Erythroblast (primary cell): ENCODE data around the gene RAB11FIP4.

Experiments used
- GATA1 ChIP-seq: IDR thresholded peaks from 2 replicates; pipeline ENCODE4 v1.6.1; 2011; ENCODE audit warnings: low read depth, mild to moderate bottlenecking, control low read depth, low read length, moderate library complexity
- POLR2A ChIP-seq: IDR thresholded peaks from 2 replicates; pipeline ENCODE4 v1.6.1; 2011; ENCODE audit warnings: mild to moderate bottlenecking, low read length

DNA sequence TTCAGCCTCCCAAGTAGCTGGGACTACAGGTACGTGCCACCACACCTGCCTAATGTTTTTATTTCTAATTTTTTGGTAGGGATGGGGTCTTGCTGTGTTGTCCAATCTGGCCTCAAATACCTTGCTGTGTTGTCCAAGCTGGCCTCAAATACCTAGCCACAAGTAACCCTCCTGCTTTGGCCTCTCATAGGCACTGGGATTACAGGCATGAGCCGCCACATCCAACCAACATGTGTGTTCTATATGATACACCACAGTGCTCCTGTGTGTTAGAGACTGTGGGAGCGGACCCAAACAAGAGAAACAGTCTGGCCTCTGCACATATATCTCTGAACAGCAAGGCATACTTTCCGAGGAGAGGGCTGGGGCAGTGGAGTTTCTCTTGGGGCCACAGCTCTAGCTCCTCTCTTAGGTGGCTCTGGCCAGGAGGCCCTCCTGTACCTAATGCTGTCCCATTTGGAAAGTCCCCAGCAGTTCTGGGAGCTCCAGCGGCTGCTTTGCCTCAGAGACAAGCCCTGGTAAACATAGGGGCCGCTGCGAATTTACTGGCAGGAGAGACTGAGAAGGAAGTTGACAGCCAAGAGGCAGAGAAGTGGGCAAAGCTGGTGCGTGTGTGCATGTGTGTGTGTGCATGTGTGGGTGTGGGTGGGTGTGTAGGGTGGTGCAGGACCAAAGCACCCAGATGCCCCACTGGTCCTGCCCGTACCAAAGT is 95.0 kb downstream of the RAB11FIP4 start:
- TF ChIP-seq POLR2A (no peak), GATA1 (no peak)
